Sciatic nerve (tissue), 2 donors: ENCODE measurements around the gene HNRNPA3. TPM values are rescaled to one million over a fixed set of nuclear protein-coding genes. Genes with fewer than 3 reads are reported as not detected.
A peak's percentile ranks its signal among the peaks of the same experiment; 100 is the strongest.
"Not testable (repeated sequence)": the region's sequence is repeated elsewhere in the genome, so short reads cannot be mapped to it uniquely, and the experiment has no call there.

Source experiments
- ATAC-seq: fragments of 200-7000 bp; cut with Tn5 transposase; one replicate; pipeline ENCODE4 v1.9.1; 2020; ENCODE audit warnings: mild to moderate bottlenecking, moderate library complexity
- DNase-seq: peaks from one replicate; pipeline ENCODE4 v3.0.0-alpha.2; 2020; ENCODE audit warnings: low spot score
- intact Hi-C: fragments of 100-400 bp; cut with DNase I; formaldehyde crosslinking; loops from one replicate; pipeline ENCODE4 v1.14.2; 2022
- microRNA-seq: library from miRNA; unstranded; fragments of <30 nt; microRNA quantifications from one replicate; pipeline ENCODE4 v1.2.0, GENCODE V29; 2020
- total RNA-seq: library from RNA; stranded (reverse); fragmentation: NEBNext Ultra II Directional; extraction: Animal tissue kit (Norgen Biotek cat#: 25700); gene quantifications from one replicate; pipeline ENCODE4 v1.2.1, GENCODE V29; 2021
- donor health status: DM: no; HTN: no; CAD: no.
- donor health status: DM: no; HTN: no; CAD: no.

The HNRNPA3 gene
- total RNA-seq, 1 donor from 2014 or later = 161 TPM

DNA sequence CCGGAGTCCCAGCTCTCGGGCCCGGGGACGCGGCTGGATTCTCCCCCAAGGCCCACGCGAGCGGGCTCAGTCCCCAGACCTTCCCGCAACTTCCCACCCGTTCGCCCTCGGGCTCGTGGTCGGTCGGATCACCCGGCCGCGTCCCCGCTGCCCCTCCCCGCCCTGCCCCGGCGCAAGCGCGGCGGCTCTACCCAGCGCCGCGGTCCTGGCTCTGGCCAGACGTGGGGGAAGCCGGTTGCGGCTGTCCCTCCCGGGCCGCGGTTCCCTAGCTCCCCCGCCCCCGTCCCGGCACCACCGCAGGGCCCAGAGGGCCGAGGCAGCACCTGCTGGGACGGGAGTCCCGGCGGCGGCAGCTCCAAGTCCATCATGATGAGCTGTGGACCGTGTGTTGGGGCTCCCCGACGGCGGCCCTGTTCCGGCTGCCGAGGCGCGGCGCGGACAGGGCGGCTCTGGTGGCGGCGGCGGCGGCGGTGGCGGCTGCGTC lies 51.7 kb downstream of the HNRNPA3 start:
- DNase-seq (no peak), ATAC-seq (no peak)
- intact Hi-C loops = loop anchor here (10.0 kb wide), 1 partner anchor 99 kb away; no protein-coding TSS in a partner anchor

DNA sequence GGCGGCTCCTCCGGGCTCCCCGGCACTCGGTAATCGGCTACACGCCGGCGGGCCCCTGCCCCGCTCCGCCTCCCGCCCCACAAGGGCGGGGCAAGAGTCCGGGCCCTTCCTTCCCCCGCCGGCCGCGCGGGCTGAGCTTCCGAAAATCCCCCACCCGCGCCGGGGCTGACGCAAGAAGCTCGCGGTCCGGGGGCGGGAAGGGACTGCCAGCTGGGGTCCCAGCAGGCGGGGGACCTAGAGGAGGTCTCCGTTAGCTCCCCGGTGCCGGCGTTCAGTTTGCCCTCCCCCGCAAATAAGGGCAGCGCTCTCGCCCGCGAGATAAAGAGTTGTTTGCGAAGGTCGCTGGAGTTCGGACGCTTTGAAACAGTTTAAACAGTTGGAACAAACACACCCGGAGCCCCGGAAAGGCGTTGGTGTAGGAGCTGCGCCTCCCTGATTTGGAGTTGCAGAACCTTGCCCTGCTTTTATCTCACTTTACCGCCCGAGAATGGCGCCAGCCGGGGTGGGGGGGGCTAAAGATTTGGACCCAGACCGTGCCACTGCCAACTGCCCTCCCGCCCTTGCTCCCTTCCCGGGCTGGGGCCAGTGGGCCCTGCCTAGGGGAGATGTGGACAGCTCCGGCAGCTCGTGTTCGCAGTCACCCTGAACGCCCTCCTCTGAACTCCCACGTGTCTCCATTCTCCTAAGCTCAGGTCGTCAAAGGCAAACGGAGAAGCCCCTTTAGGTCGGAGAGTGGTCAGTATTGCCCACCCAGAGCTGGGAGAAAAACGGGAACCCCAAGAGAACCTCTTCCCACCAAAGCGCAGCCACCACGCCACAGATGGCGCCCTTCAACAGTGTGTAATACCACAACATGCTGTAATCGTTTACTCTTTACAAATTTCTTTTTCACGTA lies 52.3 kb downstream of the HNRNPA3 start, which contains the start of gene NFE2L2:
TSS of gene NFE2L2 (minus strand) at position 35 of the 895 bp plus-strand sequence. CDS start 151 bp downstream, outside the sequence.
- peak; percentile 98 for DNase-seq
- intact Hi-C loops = loop anchor here (10.0 kb wide), 1 partner anchor 100 kb away; no protein-coding TSS in a partner anchor
- peak; percentile 93 for ATAC-seq

DNA sequence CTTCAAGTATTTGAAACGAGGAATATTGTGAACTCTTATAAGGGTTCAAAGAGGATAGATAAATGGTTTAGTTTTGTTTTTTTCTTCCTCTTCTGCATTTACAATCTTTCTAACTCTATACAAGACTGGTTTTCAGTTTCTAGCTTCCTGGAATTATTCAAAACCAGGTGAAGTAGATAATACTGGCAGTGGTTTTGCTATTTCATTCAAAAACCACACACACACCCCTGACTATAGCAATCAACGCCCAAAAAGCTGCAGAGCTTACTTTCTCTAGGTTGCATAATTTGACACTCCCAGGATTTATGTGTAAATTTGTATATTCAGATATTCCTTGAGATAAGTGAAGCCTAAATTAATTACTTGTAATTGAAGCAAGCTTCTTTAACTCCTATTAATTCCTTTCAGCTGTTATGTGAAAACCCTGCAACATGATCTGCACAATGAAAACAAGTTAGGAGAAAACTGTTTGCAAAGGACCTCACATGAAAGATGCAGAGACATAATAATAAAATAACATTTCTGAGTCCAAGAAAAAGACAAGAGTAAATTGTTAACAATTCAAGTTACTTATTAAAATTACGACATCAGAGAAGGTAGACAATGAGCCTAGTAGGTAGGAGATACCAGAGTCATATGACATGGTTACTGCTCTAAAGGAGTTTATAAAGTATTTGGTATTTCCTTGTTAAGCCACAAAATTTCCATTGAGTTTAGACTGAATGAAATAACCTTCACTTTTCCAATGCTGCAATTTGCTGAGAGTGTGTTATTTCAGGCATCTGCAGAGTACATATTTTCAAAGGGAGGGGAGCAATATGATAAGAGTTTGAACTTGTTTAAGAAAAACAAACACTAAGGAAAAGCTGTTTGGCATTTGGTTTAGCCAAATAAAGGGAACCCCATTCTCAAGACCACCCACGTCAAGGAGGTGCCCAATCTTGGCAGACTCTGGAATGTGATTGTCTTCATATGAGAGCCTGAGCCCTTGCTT lies 53.5 kb downstream of the HNRNPA3 start:
- no peak for ATAC-seq
- DNase-seq = no peak
- intact Hi-C loops = loop anchor here (10.0 kb wide), 1 partner anchor 101 kb away; no protein-coding TSS in a partner anchor

DNA sequence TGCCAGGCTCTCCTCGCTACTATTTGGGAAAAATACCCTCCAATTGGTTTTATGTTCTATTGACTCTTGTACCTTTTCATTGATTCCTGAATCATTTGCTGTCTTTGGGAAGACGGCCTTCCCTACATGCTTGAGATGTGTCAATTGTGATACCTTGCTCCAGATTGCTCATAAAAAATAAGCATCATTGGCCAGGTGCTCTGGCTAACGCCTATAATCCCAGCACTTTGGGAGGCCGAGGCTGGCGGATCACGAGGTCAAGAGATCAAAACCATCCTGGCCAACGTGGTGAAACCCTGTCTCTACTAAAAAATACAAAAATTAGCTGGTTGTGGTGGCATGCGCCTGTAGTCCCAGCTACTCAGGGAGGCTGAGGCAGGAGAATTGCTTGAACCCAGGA lies 54.4 kb downstream of the HNRNPA3 start:
- ATAC-seq, DNase-seq: not testable (repeated sequence)
- intact Hi-C loops = loop anchor here (1.0 to 10.0 kb wide), 2 partner anchors 65 to 102 kb away; no protein-coding TSS in a partner anchor

DNA sequence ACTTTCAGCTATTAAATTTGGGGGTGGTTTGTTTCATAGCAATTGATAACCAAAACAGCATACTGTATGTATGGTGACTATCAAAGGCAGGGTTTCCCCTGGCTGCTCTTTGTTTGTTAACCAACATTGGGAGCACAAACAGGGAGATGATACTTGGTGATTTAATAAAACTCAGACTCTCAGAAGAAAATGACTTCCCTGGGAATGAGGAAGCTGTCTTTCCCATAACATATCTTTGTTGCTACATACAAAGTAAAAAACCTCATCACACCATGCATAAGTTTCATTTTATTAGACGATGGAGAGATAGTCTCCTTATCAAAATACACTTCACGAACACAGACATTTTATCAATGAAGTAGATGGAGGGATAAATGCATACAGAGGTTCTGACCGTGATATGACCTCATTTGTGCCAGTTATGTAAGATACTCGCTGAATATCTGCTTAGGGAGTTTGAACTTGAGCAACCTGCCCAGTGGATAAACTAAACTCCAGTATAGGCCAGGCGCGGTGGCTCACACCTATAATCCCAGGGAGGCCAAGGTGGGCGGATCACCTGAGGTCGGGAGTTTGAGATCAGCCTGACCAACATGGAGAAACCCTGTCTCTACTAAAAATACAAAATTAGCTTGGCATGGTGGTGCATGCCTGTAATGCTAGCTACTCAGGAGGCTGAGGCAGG lies 55.7 kb downstream of the HNRNPA3 start:
- DNase-seq (no peak), ATAC-seq (no peak)
- intact Hi-C loops = loop anchor here (10.0 kb wide), 1 partner anchor 104 kb away; no protein-coding TSS in a partner anchor

DNA sequence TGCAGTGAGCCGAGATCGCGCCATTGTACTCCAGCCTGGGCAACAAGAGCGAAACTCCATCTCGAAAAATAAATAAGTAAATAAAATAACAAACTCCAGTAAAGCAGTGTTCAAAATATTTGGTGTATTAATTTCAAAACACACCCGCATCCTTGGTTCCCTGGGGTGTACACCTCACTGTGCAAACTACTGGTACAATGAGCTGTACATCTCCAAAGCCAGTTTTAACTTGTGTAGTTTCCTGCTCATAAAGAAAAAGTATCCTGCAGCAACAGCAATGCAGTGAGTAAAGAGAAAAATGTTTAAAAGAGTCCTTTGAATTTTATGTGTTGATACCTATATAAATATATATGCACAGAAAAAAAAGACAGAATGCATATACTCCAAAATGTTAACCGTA lies 56.3 kb downstream of the HNRNPA3 start:
- intact Hi-C loops = loop anchor here (10.0 kb wide), 1 partner anchor 104 kb away; no protein-coding TSS in a partner anchor
- ATAC-seq = no peak
- no peak for DNase-seq

DNA sequence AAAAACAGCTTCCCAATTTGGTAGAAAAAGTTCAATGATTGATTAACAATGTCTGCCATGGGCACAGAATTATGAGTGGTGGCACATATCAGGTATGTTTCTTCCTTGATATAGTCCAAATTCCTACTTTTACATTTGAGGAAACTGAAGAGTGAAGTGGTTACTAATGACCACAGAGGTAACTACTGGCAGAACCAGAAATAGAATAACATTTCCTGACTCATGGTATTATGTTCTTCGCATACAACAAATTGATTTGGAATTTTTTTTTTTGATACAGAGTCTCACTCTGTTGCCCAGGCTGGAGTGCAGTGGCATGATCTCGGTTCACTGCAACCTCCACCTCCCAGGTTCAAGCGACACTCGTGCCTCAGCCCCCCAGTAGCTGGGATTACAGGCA lies 57.9 kb downstream of the HNRNPA3 start:
- DNase-seq (no peak), ATAC-seq (no peak)
- intact Hi-C loops = no loop called here

DNA sequence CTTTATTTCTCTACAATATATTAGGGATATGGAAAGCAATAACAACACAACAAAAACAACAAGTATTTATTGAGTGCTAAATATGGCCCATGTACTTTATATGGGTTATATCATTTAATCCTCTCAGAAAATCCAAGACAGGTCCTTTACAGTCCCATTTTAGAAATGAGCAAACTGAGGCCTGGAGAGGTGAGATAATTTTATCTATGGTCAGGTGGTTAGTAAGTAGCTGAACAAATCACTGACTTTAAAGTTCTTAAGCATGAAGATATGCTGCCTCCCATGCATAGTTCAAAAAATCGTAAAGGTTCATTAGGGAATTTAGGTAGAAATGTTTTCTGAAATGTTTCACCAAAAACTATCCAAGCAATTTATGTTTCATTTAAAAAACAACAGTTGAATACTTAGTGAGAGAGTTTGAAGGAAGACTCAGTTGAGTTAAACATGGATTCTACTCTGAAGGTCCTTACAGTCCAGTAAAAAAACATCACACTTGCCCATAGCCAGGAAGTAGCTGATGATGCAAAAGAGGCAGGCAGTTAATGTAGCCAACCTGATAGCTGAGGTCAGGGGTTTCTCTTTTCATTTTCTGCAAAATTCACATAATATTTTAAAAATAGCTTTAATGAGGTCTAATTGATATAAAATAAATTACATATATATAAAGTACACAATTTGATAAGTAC lies 59.5 kb downstream of the HNRNPA3 start:
- intact Hi-C loops = no loop called here
- ATAC-seq (no peak), DNase-seq (no peak)

DNA sequence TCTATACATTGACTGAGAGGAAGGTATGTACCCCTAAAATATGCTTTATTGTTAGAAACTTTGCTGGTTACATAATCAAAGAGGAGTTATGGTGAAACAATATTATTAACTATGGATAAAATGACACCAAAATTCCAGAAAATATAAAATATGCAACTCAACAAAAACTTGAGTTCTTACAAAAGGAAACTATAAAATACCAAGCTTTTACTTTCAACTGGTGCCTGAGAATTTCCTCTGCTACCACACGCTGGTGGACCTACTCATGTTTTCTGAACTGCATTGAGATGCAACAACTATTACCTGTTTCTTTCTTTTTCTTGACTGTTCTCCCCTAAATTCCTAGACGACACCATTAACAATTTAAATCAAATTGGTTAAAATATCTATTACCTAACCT lies 60.2 kb downstream of the HNRNPA3 start:
- intact Hi-C loops = no loop called here
- no peak for DNase-seq
- ATAC-seq = no peak

DNA sequence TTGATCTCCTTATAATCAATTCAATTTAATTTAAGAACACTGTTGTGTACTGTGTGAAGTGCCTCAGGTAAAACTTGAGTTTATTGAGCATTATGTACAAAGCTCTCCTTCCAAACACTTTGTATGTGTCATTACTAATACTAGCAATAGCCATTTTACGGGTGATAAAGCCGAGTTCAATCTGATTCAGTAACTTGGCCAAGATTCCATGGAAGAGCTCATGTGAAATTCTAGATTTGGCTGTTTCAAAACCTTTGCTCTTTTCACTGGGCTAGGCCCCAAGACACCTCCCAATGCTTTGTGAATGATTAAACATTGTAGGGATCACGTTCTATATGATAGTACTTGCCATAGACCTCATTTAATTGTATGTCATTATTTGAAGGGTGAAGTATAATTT lies 60.8 kb downstream of the HNRNPA3 start:
- intact Hi-C loops = no loop called here
- ATAC-seq (peak; percentile 53), DNase-seq (no peak)

Small RNA genes within 50 kb of the gene (microRNA-seq; reads per million reads assigned to microRNA genes)
- gene MIR3128 = not detected

Other genes with a start within 250 kb of the HNRNPA3 start
- 149 TPM for gene NFE2L2, start 51.9 kb downstream of the HNRNPA3 start, total RNA-seq
- 44.2 TPM for gene AGPS, start 180.0 kb downstream of the HNRNPA3 start, total RNA-seq